Measurements from ENCODE around the gene MICAL2.

DNA sequence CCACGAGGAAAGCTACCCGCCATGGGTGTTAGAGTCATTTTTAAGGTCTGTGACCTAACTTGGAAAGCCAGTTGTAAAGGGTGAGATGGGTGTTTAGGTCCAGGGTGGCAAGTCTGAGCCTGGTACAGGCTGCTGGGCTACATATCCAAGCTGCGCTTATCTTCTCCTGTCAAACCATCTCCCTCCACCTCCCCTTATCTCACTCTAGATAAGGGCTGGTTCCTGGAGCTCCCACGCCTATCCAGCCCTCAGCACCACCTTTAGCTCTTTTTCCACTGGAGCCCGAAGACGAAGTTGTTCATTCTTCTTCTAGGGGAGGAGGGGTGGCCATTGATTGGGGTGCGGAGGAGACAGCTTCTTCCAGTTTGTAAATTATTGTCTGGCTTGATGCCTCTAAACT lies 48.5 kb downstream of the MICAL2 start:
- TF ChIP-seq CTCF (IDR thresholded peaks at IDR 0.05 in 2 of 3, conservative IDR thresholded peaks at IDR 0.05 in 1 of 3; ENCODE audit: control insufficient read depth in 2 of 3, extremely low read depth in 1 of 3, insufficient read depth in 1 of 3, low read depth in 3 of 3, low read length in 3 of 3) (no peak), POLR2AphosphoS5 (IDR thresholded peaks at IDR 0.05; ENCODE audit: low read length) (no peak), PRDM15 (CRISPR knock-in tag; IDR thresholded peaks at IDR 0.05) (no peak), MXI1 (IDR thresholded peaks at IDR 0.05; ENCODE audit: low read depth, low read length) (no peak), CHD2 (IDR thresholded peaks at IDR 0.05; ENCODE audit: borderline replicate concordance, low read depth, low read length) (no peak), CEBPB (IDR thresholded peaks at IDR 0.05; ENCODE audit: borderline replicate concordance in 1 of 2, low read depth in 2 of 2, low read length in 2 of 2) (no peak), EZH2 (IDR thresholded peaks at IDR 0.05; ENCODE audit: borderline replicate concordance, control insufficient read depth, low read depth, low read length) (no peak), ETV6 (conservative IDR thresholded peaks at IDR 0.05 in 1 of 2, IDR thresholded peaks at IDR 0.05 in 1 of 2; ENCODE audit: borderline replicate concordance in 1 of 2, low read depth in 1 of 2) (no peak), POLR2A (IDR thresholded peaks at IDR 0.05; ENCODE audit: low read depth, low read length) (no peak), SMAD1 (IDR thresholded peaks at IDR 0.05; ENCODE audit: low read depth, partially characterized antibody) (no peak)
- TF ChIP-seq, protein P1, sequence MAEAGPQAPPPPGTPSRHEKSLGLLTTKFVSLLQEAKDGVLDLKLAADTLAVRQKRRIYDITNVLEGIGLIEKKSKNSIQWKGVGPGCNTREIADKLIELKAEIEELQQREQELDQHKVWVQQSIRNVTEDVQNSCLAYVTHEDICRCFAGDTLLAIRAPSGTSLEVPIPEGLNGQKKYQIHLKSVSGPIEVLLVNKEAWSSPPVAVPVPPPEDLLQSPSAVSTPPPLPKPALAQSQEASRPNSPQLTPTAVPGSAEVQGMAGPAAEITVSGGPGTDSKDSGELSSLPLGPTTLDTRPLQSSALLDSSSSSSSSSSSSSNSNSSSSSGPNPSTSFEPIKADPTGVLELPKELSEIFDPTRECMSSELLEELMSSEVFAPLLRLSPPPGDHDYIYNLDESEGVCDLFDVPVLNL (IDR thresholded peaks at IDR 0.05; ENCODE audit: low read depth, low read length) = no peak
